GM10266 (cell line): Measurements from ENCODE around the gene KCNAB1.

ENCODE experiments used
- DNase-seq: peaks from one replicate; pipeline ENCODE4 v3.0.0; 2012; ENCODE audit errors: extremely low spot score
- CTCF ChIP-seq: IDR thresholded peaks from 2 replicates; pipeline ENCODE4 v1.5.1; 2012; ENCODE audit warnings: mild to moderate bottlenecking, low read depth; ENCODE audit not compliant: control insufficient read depth, insufficient read depth; ENCODE audit errors: missing control alignments

KCNAB1 gene

DNA sequence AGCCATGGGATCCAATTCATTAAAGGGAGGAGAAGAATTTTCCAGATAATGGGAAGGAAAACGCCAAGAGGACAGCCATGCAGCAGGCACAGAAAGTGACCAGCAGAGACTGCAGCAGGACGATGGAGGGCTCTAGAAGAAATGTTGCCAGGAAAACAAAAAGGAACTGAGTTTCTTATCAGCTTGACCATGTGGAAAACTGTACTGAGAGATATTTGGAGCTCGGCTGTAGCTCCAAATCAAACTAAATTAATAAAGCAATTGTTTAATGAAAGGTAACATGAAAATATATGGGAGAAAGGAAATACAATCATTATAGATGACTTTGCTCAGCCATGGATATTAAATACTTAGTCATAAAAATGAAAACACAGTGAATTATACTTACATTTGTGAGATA, 370.8 kb downstream of the KCNAB1 start:
- no peak for DNase-seq
- TF ChIP-seq CTCF: no peak

DNA sequence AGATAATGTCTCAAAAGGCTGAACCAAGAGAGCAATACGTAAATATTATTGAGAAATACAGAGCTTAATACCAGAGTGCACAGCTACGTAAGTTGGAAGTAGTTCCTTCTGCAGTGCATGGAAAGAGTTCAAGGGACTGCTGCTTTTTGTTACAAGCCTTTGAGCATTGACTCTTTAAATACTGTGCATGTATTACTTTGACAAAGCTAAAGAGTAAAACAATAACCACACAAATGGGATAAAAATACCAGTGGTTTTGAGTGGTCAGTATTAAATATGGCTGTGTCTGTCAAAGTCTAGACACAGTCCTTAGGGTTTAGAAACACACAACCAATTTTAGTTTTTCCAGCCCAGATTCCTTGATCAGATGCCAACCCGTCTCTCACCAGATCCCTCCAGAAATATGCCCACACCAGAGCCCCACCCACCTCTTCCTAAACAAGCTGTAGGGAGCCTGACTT, 372.5 kb downstream of the KCNAB1 start:
- TF ChIP-seq CTCF: no peak
- DNase-seq: no peak

DNA sequence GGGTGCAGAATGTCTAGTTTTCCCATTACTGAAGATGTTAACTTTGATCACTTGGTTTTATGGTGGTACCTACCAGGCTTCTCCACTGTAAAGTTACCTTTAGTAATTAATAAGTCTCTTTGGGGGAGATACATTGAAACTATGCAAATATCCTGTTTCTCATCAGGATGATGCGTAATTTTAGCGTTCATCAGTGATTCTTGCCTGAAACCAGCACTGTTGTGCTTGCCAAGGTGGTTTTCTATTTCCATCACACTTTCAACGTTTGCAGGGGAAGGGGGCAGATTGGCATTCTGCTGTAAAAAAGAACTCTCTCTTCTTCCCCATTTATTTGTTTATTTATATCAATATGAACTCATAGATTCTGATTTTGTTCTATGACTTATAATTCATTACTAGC, 373.5 kb downstream of the KCNAB1 start:
- no peak for DNase-seq
- TF ChIP-seq CTCF: no peak

DNA sequence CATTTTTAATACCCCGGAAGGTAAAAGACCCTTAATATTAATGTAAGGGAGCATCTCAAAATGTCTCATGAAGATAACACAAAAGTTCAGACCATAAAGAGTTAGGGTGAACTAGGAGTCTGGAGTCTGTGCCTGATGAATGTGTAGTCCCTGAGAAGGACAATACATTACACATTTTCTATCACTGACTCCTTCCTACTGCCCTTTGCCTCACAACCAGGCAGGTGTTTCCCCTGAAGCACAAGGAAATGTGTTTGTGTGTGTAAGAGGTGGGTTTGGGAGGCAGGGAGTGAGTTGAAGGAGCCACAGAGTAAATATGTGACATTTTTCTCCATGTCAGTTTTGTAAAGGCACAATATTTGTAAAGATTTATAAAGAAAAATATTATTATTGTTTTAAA, 375.4 kb downstream of the KCNAB1 start:
- no peak for TF ChIP-seq CTCF
- DNase-seq: no peak

GRCh38 chr3:156497326-156497725, 376.9 kb downstream of the KCNAB1 start:
- DNase-seq: no peak
- TF ChIP-seq CTCF: no peak

DNA sequence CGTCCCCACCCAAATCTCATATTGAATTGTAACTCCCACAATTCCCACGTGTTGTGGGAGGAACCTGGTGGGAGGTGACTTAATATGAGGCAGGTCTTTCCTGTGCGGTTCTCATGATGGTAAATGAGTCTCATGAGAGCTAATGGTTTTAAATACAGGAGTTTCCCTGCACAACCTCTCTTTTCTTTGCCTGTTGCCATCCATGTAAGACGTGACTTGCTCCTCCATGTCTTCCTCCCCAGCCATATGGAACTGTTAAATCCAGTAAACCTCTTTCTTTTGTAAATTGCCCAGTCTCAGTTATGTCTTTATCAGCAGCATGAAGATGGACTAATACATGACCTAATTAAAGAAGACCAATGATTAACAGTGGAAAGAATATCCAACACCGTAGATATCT, 377.9 kb downstream of the KCNAB1 start:
- no peak for TF ChIP-seq CTCF

DNA sequence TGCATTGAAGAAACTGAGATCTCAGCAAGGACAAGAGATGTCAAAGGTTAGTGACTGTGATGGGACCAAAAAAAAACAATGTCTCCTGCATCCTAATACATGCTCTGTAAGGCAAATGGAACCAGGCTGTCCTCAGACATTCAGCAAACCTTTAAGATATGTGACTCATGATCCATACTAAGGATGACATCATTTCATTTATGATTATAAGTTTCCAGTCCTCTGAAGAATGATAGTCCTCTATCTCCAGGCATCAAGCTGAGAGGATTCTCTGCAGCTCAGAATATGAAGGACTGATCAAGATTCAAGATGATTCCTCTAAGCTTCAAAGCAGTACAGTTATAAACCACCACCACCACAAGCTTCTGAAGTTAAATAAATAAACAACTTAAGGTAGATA, 386.9 kb downstream of the KCNAB1 start:
- no peak for TF ChIP-seq CTCF
- no peak for DNase-seq

More for the DNA sequence above, 377.9 kb downstream of the KCNAB1 start:
- no peak for DNase-seq
